HepG2 (cell line): ENCODE measurements around the gene HERPUD2. TPM values are rescaled to one million over a fixed set of nuclear protein-coding genes. Genes with fewer than 3 reads are reported as not detected.

Experiments used
- ATAC-seq: fragments of 200-7000 bp; cut with Tn5 transposase; 3 replicates; pipeline ENCODE4 v1.9.1; 2020; ENCODE audit warnings: mild to moderate bottlenecking, moderate library complexity
- BruUV-seq: library from RNA; stranded (reverse); fragments of 400-500 nt; replicated peaks from 2 replicates; lab custom pipeline; 2021; lab: Mats Ljungman, UMichigan
- CTCF ChIA-PET: fragments of 300-600 bp; formaldehyde crosslinking; extraction: SDS; loops from one replicate; lab custom pipeline; 2021; ENCODE audit warnings: low total read pairs, inconsistent platforms, low intra/inter-chr PET ratio; lab: Yijun Ruan, JAX
- POLR2A ChIA-PET: fragments of 350-600 bp; sonication (Branson Sonifier 250); formaldehyde crosslinking; loops from one replicate; lab custom pipeline; 2020; ENCODE audit warnings: antibody characterized with exemption, inconsistent platforms; lab: Yijun Ruan, JAX
- DNase-seq: peaks from one replicate; pipeline ENCODE4 v3.0.0-alpha.2; 2015; ENCODE audit warnings: low spot score
- FAIRE-seq: peaks from 3 replicates; lab custom pipeline; 2011; peaks lifted over from hg19 to GRCh38; lab: Jason Lieb, UNC
- H2AFZ ChIP-seq: one replicate; pipeline ENCODE4 v1.6.1; 2011; ENCODE audit warnings: low read length, inconsistent platforms
- H3K27ac ChIP-seq: fragments of 300-600 bp; 3 replicates; pipeline ENCODE4 v1.8.0; 2011; ENCODE audit warnings: mixed run types, mild to moderate bottlenecking, mixed read lengths, low read length, inconsistent platforms; ENCODE audit not compliant: insufficient read depth; ENCODE audit errors: extremely low read length
- H3K27me3 ChIP-seq, 2 experiments: fragments of 200-600 bp in 1 of 2; 2 replicates in 1 of 2; 3 replicates in 1 of 2; pipeline versions ENCODE4 v1.6.0 to v1.8.0; 2011; ENCODE audit warnings: low read length in 2 of 2, mild to moderate bottlenecking in 2 of 2, moderate library complexity in 2 of 2, inconsistent platforms in 1 of 2; ENCODE audit not compliant: insufficient read depth in 2 of 2, control insufficient read depth in 1 of 2
- H3K36me3 ChIP-seq, 2 experiments: fragments of 200-600 bp in 1 of 2; replicated peaks in 1 of 2; 2 replicates in 1 of 2; 3 replicates in 1 of 2; pipeline versions ENCODE4 v1.5.1 to v1.8.0; 2011; ENCODE audit warnings: low read length in 2 of 2, inconsistent platforms in 1 of 2; ENCODE audit not compliant: insufficient read depth in 2 of 2, control insufficient read depth in 1 of 2
- H3K4me1 ChIP-seq: 2 replicates; pipeline ENCODE4 v1.5.1; 2012; ENCODE audit warnings: low read length, inconsistent platforms; ENCODE audit not compliant: insufficient read depth
- H3K4me2 ChIP-seq: 2 replicates; pipeline ENCODE4 v1.6.0; 2011; ENCODE audit warnings: low read depth, low read length, inconsistent platforms
- H3K4me3 ChIP-seq, 3 experiments: fragments of 200-600 bp in 1 of 3; sonication (generic), shearing (Covaris generic) in 1 of 3; replicated peaks in 1 of 3; 2 replicates each; pipeline ENCODE4 v1.5.1; 2011 to 2016; ENCODE audit warnings: low read length in 3 of 3, inconsistent platforms in 2 of 3, low read depth in 2 of 3, mild to moderate bottlenecking in 2 of 3, control low read depth in 1 of 3, mixed read lengths in 1 of 3; ENCODE audit not compliant: insufficient read depth in 1 of 3
- H3K79me2 ChIP-seq: one replicate; pipeline ENCODE4 v1.6.1; 2011; ENCODE audit warnings: low read length, inconsistent platforms; ENCODE audit not compliant: insufficient read depth
- H3K9ac ChIP-seq: 2 replicates; pipeline ENCODE4 v1.6.0; 2011; ENCODE audit warnings: mild to moderate bottlenecking, low read depth, low read length, inconsistent platforms; ENCODE audit not compliant: insufficient read depth
- H3K9me3 ChIP-seq: 2 replicates; pipeline ENCODE4 v1.5.1; 2012; ENCODE audit warnings: mild to moderate bottlenecking, low read length
- H4K20me1 ChIP-seq: 2 replicates; pipeline ENCODE4 v1.6.0; 2011; ENCODE audit warnings: inconsistent platforms, mild to moderate bottlenecking, low read length, moderate library complexity; ENCODE audit not compliant: insufficient read depth
- FOXC1 ChIP-seq: sonication (generic); formaldehyde crosslinking; IDR thresholded peaks from 2 replicates; pipeline ENCODE4 v1.8.0; 2022; ENCODE audit warnings: mild to moderate bottlenecking, missing genetic modification reagents, borderline replicate concordance
- GATAD1 ChIP-seq: IDR thresholded peaks from 2 replicates; pipeline ENCODE4 v1.6.1; 2016; ENCODE audit warnings: missing genetic modification reagents, missing compliant biosample characterization
- GATAD2A ChIP-seq: IDR thresholded peaks from 2 replicates; pipeline ENCODE4 v1.6.1; 2016
- HDAC1 ChIP-seq: sonication (generic); formaldehyde crosslinking; IDR thresholded peaks from 2 replicates; pipeline ENCODE4 v1.5.1; 2020; ENCODE audit warnings: mild to moderate bottlenecking, missing genetic modification reagents
- JUND ChIP-seq: sonication (generic); formaldehyde crosslinking; IDR thresholded peaks from 2 replicates; pipeline ENCODE4 v1.8.0; 2022; ENCODE audit warnings: mild to moderate bottlenecking, missing genetic modification reagents
- NFATC3 ChIP-seq: sonication (generic); formaldehyde crosslinking; IDR thresholded peaks from 2 replicates; pipeline ENCODE4 v1.5.1; 2020; ENCODE audit warnings: mild to moderate bottlenecking, missing genetic modification reagents
- PLRG1 ChIP-seq: fragments of 450-650 bp; conservative IDR thresholded peaks from 2 replicates; pipeline ENCODE4 v1.6.1; 2016
- RAD51 ChIP-seq: fragments of 450-650 bp; IDR thresholded peaks from 2 replicates; pipeline ENCODE4 v1.6.1; 2016; ENCODE audit warnings: borderline replicate concordance
- SATB2 ChIP-seq: sonication (generic); formaldehyde crosslinking; IDR thresholded peaks from 2 replicates; pipeline ENCODE4 v1.5.0; 2020; ENCODE audit warnings: missing genetic modification reagents
- ZFP36L2 ChIP-seq: sonication (generic); formaldehyde crosslinking; IDR thresholded peaks from 2 replicates; pipeline ENCODE4 v1.4.0; 2020; ENCODE audit warnings: missing genetic modification reagents
- ZNF563 ChIP-seq: sonication (generic); formaldehyde crosslinking; IDR thresholded peaks from 2 replicates; pipeline ENCODE4 v1.8.0; 2022; ENCODE audit warnings: mild to moderate bottlenecking, moderate library complexity, missing genetic modification reagents
- ZNF644 ChIP-seq: IDR thresholded peaks from 2 replicates; pipeline ENCODE4 v1.6.1; 2016; ENCODE audit warnings: low read depth
- WGBS: methylation state at CpG from one replicate; pipeline ENCODE4 v1.1.6; 2017; ENCODE audit warnings: low lambda C conversion rate; 5-methylcytosine and 5-hydroxymethylcytosine counted together
- in situ Hi-C: cut with HindIII; loops from 2 replicates; pipeline ENCODE4 v1.10.0; 2017; ENCODE audit warnings: low pct_unique_long_range_greater_than_20kb; ENCODE audit not compliant: extremely low pct_ligation_motif_present
- intact Hi-C: fragments of 100-400 bp; cut with micrococcal nuclease; formaldehyde crosslinking; loops from one replicate; pipeline ENCODE4 v1.10.0; 2022; ENCODE audit not compliant: unreplicated experiment
- polyA plus RNA-seq, 8 experiments: library from polyadenylated mRNA; depleted of rRNA in 3 of 8; stranded (reverse) in 7 of 8; unstranded in 1 of 8; fragments of >200 nt; fragmentation: Illumina TruSeq in 4 of 8; extraction: Trizol in 4 of 8; gene quantifications; 2 replicates each; pipeline versions ENCODE4 v1.2.1 to v1.2.3, GENCODE V29; 2011 to 2016; ENCODE audit warnings: low read depth in 4 of 8, missing spikeins in 1 of 8, mixed read lengths in 1 of 8; ENCODE audit not compliant: insufficient read depth in 1 of 8
- total RNA-seq, 5 experiments: library from RNA; depleted of rRNA; stranded (reverse); fragments of >200 nt; fragmentation: Illumina TruSeq; extraction: Trizol; gene quantifications; 2 replicates each; pipeline ENCODE4 v1.2.3, GENCODE V29; 2016; ENCODE audit warnings: low read depth in 1 of 5
- TF ChIP-seq, protein P1 (sequence below): sonication (generic); formaldehyde crosslinking; IDR thresholded peaks from 2 replicates; pipeline ENCODE4 v1.5.0; 2020; ENCODE audit warnings: mild to moderate bottlenecking, missing genetic modification reagents
- TF ChIP-seq, protein P2 (sequence below): sonication (generic); formaldehyde crosslinking; IDR thresholded peaks from 2 replicates; pipeline ENCODE4 v1.5.1; 2020; ENCODE audit warnings: mild to moderate bottlenecking, missing genetic modification reagents, moderate library complexity
- TF ChIP-seq, protein P3 (sequence below): sonication (generic); formaldehyde crosslinking; IDR thresholded peaks from 2 replicates; pipeline ENCODE4 v1.5.1; 2020; ENCODE audit warnings: missing genetic modification reagents, mild to moderate bottlenecking, borderline replicate concordance

The HERPUD2 gene
- total and polyA plus RNA-seq, 2 of the 13 experiments (the other 11 are each of a cell fraction or from before 2014, with no cell fraction given) = 10.7 to 38.6 TPM

DNA sequence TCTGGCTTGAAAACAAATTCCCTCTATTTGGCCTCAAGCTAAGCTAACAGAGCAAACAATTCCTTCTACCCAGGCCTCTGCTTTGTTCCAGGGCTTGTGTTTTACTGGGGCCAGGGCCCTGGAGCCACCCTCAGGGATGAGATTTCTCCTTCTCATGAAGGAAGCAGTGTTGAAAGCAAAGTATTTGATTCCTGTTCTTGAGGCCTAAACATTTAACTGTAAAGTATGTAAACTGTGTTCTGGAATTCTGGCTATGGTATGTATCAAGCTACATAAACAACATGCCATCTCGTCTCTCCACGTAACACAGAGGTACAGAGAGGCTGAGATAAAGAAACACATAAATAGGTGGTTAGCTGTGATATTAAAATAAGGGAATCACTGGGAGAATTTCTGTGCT lies 81.8 kb downstream of the HERPUD2 start:
- CTCF ChIA-PET = no interaction called here
- Histone ChIP-seq H3K36me3 (no peaks in the 10 kb centered on the region), H3K9ac (no peak overlapping the region), H3K79me2 (no peaks in the 10 kb centered on the region), H3K27ac (no peak overlapping the region), H3K4me1 (no peaks in the 10 kb centered on the region), H2AFZ (no peak overlapping the region), H3K27me3 (peaks cover 0 to 11% of the 10 kb centered on the region in 2 experiments; a peak in 1 of 5 replicates), H3K4me3 (no peak overlapping the region)
- DNase-seq = no peak
- in situ Hi-C loops (no loop called here), intact Hi-C loops (no loop called here)
- POLR2A ChIA-PET = no interaction called here
- no TSS peak for BruUV-seq
- ATAC-seq = no peak
- TF ChIP-seq RAD51 (no peak), JUND (CRISPR knock-in tag) (no peak), ZFP36L2 (CRISPR knock-in tag) (no peak), GATAD2A (CRISPR knock-in tag) (no peak), ZNF644 (no peak), GATAD1 (CRISPR knock-in tag) (no peak), HDAC1 (CRISPR knock-in tag) (no peak), SATB2 (no peak), PLRG1 (no peak), FOXC1 (no peak), NFATC3 (CRISPR knock-in tag) (no peak), ZNF563 (CRISPR knock-in tag) (no peak)
- TF ChIP-seq, protein P1, sequence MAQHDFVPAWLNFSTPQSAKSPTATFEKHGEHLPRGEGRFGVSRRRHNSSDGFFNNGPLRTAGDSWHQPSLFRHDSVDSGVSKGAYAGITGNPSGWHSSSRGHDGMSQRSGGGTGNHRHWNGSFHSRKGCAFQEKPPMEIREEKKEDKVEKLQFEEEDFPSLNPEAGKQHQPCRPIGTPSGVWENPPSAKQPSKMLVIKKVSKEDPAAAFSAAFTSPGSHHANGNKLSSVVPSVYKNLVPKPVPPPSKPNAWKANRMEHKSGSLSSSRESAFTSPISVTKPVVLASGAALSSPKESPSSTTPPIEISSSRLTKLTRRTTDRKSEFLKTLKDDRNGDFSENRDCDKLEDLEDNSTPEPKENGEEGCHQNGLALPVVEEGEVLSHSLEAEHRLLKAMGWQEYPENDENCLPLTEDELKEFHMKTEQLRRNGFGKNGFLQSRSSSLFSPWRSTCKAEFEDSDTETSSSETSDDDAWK = no peak
- TF ChIP-seq, protein P2, sequence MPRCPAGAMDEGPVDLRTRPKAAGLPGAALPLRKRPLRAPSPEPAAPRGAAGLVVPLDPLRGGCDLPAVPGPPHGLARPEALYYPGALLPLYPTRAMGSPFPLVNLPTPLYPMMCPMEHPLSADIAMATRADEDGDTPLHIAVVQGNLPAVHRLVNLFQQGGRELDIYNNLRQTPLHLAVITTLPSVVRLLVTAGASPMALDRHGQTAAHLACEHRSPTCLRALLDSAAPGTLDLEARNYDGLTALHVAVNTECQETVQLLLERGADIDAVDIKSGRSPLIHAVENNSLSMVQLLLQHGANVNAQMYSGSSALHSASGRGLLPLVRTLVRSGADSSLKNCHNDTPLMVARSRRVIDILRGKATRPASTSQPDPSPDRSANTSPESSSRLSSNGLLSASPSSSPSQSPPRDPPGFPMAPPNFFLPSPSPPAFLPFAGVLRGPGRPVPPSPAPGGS = no peak
- TF ChIP-seq, protein P3, sequence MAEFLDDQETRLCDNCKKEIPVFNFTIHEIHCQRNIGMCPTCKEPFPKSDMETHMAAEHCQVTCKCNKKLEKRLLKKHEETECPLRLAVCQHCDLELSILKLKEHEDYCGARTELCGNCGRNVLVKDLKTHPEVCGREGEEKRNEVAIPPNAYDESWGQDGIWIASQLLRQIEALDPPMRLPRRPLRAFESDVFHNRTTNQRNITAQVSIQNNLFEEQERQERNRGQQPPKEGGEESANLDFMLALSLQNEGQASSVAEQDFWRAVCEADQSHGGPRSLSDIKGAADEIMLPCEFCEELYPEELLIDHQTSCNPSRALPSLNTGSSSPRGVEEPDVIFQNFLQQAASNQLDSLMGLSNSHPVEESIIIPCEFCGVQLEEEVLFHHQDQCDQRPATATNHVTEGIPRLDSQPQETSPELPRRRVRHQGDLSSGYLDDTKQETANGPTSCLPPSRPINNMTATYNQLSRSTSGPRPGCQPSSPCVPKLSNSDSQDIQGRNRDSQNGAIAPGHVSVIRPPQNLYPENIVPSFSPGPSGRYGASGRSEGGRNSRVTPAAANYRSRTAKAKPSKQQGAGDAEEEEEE (CRISPR knock-in tag) = no peak
- TF ChIP-seq, all 625 proteins: peak for 0
- FAIRE-seq = no peak
- Histone ChIP-seq H3K4me2 (no peak overlapping the region), H4K20me1 (no peaks in the 10 kb centered on the region), H3K9me3 (no peaks in the 10 kb centered on the region)
- 10% methylated on average over 2 of the region's 2 CpGs for WGBS
